ENCODE measurements around the gene YPEL3. TPM values are rescaled to one million over a fixed set of nuclear protein-coding genes. Genes with fewer than 3 reads are reported as not detected.

YPEL3 gene
- total RNA-seq, 2 donors from 2014 or later, result 28.3 to 84.8 TPM

DNA sequence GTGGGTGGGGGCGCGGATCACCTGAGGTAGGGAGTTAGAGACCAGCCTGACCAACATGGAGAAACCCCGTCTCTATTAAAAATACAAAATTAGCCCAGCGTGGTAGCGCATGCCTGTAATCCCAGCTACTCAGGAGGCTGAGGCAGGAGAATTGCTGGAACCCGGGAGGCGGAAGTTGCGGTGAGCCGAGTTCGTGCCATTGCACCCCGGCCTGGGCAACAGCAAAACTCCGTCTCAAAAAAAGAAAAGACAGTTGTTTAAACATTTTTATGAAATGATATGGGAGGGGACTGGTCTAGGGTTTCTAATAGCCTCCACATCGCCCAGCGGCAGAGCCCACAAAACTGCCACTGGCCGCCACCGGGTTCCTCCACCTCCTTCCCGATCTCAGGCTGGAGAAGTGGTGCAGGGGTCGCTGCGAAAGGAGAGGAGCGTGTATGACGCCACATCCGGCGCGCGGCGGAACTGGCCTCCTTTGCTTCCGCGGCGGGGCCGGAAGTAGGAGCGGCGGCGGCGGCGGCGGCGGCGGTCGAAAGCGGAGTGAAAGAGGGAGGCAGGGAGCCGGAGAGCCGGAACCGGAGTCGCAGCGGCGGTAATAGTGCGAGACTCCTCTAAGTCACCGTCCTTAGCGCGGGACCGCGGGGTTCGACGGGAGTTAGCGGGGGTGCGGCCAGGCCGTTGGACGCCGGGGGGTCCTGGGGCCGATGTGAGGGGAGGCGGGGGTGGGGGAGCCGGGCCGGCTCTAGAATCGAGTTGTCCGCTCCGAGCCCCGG lies 20.3 kb downstream of the YPEL3 start, which contains the start of gene PPP4C:
PPP4C (plus strand) TSS at position 492 of the 773 bp plus-strand sequence. CDS start 384 bp downstream, outside the sequence.
- Histone ChIP-seq H3K27me3 (no peaks in the 10 kb centered on the region), H3K36me3 (replicated peaks in 1 of 2; ENCODE audit: insufficient read depth in 1 of 2, low read depth in 2 of 2) (peaks cover 0 to 3% of the 10 kb centered on the region in 2 donors), H3K27ac (peak within 1 kb of the TSS; percentile 82 to 98 (median 89)), H3K4me1 (peaks cover 33% of the 10 kb centered on the region), H3K4me3 (peak within 1 kb of the TSS; percentile 96 to 99), H3K9me3 (no peaks in the 10 kb centered on the region)
- peak; percentile 95 for ATAC-seq
- TF ChIP-seq, protein P1, sequence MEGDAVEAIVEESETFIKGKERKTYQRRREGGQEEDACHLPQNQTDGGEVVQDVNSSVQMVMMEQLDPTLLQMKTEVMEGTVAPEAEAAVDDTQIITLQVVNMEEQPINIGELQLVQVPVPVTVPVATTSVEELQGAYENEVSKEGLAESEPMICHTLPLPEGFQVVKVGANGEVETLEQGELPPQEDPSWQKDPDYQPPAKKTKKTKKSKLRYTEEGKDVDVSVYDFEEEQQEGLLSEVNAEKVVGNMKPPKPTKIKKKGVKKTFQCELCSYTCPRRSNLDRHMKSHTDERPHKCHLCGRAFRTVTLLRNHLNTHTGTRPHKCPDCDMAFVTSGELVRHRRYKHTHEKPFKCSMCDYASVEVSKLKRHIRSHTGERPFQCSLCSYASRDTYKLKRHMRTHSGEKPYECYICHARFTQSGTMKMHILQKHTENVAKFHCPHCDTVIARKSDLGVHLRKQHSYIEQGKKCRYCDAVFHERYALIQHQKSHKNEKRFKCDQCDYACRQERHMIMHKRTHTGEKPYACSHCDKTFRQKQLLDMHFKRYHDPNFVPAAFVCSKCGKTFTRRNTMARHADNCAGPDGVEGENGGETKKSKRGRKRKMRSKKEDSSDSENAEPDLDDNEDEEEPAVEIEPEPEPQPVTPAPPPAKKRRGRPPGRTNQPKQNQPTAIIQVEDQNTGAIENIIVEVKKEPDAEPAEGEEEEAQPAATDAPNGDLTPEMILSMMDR (IDR thresholded peaks at IDR 0.05), result peak in 2 of 7 experiments; percentile 10 to 11
- TF ChIP-seq POLR2A (IDR thresholded peaks at IDR 0.05), result peak; percentile 61 to 90 (median 89)
- peak; percentile 90 to 93 (median 92) for DNase-seq
- intact Hi-C loops (cut with DNase I), result no loop called here
- 1 to 6% methylated on average over 23 to 64 of the region's 67 CpGs for WGBS, 2 donors

GRCh38 chr16:30070490-30070889 lies 25.5 kb downstream of the YPEL3 start:
- Histone ChIP-seq H3K27ac (no peak overlapping the region), H3K4me1 (peaks cover 36% of the 10 kb centered on the region), H3K27me3 (no peaks in the 10 kb centered on the region), H3K9me3 (no peaks in the 10 kb centered on the region), H3K36me3 (replicated peaks in 1 of 2; ENCODE audit: insufficient read depth in 1 of 2, low read depth in 2 of 2) (peaks cover 10 to 24% of the 10 kb centered on the region in 2 donors), H3K4me3 (no peak overlapping the region)
- TF ChIP-seq POLR2A (IDR thresholded peaks at IDR 0.05), result no peak
- TF ChIP-seq, protein P1 (IDR thresholded peaks at IDR 0.05), result no peak
- ATAC-seq (no peak), DNase-seq (no peak)
- intact Hi-C loops (cut with DNase I), result no loop called here

DNA sequence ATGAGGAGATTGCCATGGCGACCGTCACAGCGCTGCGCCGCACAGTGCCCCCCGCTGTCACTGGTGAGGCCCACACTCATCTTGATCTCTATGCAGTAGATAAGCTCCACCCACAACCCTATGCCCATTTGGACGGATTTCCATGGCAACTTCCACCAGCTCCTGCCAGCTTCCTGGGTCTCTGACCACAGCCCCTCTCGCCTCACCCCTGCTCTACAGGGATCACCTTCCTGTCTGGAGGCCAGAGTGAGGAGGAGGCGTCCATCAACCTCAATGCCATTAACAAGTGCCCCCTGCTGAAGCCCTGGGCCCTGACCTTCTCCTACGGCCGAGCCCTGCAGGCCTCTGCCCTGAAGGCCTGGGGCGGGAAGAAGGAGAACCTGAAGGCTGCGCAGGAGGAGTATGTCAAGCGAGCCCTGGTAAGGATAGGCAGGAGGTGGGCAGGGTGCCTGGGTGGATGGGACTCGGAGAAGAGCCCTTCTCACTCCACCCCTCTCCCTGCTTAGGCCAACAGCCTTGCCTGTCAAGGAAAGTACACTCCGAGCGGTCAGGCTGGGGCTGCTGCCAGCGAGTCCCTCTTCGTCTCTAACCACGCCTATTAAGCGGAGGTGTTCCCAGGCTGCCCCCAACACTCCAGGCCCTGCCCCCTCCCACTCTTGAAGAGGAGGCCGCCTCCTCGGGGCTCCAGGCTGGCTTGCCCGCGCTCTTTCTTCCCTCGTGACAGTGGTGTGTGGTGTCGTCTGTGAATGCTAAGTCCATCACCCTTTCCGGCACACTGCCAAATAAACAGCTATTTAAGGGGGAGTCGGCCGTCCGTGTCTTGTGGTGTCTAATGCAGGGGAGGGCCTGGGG lies 26.2 kb downstream of the YPEL3 start:
- peaks cover 10 to 24% of the 10 kb centered on the region in 2 donors for H3K36me3 ChIP-seq (replicated peaks in 1 of 2; ENCODE audit: insufficient read depth in 1 of 2, low read depth in 2 of 2)
- H3K4me3 ChIP-seq, result no peak overlapping the region
- TF ChIP-seq POLR2A (IDR thresholded peaks at IDR 0.05), result no peak
- TF ChIP-seq, protein P1 (IDR thresholded peaks at IDR 0.05), result no peak

DNA sequence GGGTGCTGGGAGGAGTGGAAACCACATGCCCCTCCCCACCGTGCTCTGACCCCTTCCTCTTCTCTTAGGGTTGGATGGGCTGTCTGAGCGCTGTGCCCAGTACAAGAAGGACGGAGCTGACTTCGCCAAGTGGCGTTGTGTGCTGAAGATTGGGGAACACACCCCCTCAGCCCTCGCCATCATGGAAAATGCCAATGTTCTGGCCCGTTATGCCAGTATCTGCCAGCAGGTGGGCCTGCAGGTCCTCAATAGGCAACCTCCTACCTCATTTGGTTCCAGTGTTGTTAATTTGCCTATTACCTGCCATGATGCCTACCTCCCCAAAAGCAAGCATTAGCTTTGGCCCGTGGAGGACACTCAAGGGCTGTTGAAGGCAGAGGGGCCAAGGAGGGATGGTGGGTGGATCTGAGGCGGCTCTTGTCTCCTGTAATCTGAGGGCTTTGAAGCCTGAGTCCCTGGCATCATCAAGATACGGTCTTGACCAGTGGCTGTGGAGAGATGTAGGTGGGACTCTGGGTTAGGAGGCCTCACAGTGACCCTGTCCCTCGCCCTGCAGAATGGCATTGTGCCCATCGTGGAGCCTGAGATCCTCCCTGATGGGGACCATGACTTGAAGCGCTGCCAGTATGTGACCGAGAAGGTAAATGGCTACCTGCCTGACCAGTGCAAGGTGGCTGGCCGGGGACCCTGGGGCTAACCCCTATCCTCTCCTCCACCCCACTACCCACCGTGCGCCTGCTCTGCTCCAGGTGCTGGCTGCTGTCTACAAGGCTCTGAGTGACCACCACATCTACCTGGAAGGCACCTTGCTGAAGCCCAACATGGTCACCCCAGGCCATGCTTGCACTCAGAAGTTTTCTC lies 27.0 kb downstream of the YPEL3 start:
- WGBS, 2 donors, result 80 to 88% methylated on average over 5 to 17 of the region's 17 CpGs
- H3K27ac ChIP-seq, result no peak overlapping the region
- intact Hi-C loops (cut with DNase I), result no loop called here
- DNase-seq, result peak in 2 of 4 donors; percentile 23 to 32
- H3K36me3 ChIP-seq (replicated peaks in 1 of 2; ENCODE audit: insufficient read depth in 1 of 2, low read depth in 2 of 2), result peaks cover 10 to 24% of the 10 kb centered on the region in 2 donors
- H3K4me3 ChIP-seq, result no peak overlapping the region
- TF ChIP-seq, protein P1 (IDR thresholded peaks at IDR 0.05), result peak in 4 of 7 experiments; percentile 35 to 41 (median 39)
- TF ChIP-seq POLR2A (IDR thresholded peaks at IDR 0.05), result no peak
- ATAC-seq, result no peak
- no peaks in the 10 kb centered on the region for H3K27me3 ChIP-seq
- H3K4me1 ChIP-seq, result peaks cover 36% of the 10 kb centered on the region
- H3K9me3 ChIP-seq, result no peaks in the 10 kb centered on the region

More for the DNA sequence above, 26.2 kb downstream of the YPEL3 start:
- WGBS, 2 donors, result 74 to 83% methylated on average over 21 to 31 of the region's 31 CpGs
- ATAC-seq (no peak), DNase-seq (no peak)
- no peaks in the 10 kb centered on the region for H3K9me3 ChIP-seq
- peaks cover 31% of the 10 kb centered on the region for H3K4me1 ChIP-seq
- no peaks in the 10 kb centered on the region for H3K27me3 ChIP-seq
- no peak overlapping the region for H3K27ac ChIP-seq
- intact Hi-C loops (cut with DNase I), result no loop called here

All from body of pancreas (tissue), 4 donors.